NCI-H226 (cell line): ENCODE results near the gene ISYNA1.
A peak's percentile ranks its signal among the peaks of the same experiment; 100 is the strongest.

ENCODE experiments used
- DNase-seq: peaks from one replicate; pipeline ENCODE4 v3.0.0-alpha.2; 2015

ISYNA1 gene

GRCh38 chr19:18466354-18466753 is 28.4 kb upstream of the ISYNA1 start:
- no peak for DNase-seq

GRCh38 chr19:18465964-18466339 is 28.0 kb upstream of the ISYNA1 start:
- DNase-seq: no peak

GRCh38 chr19:18465214-18465963 is 27.5 kb upstream of the ISYNA1 start:
- DNase-seq: no peak

- DNase-seq: no peak
Measured at GRCh38 chr19:18464646-18465045, 26.7 kb upstream of the ISYNA1 start.

- no peak for DNase-seq
Measured at GRCh38 chr19:18461471-18461870, 23.5 kb upstream of the ISYNA1 start.

GRCh38 chr19:18460900-18461299 is 23.0 kb upstream of the ISYNA1 start:
- DNase-seq: peak; percentile 47

- no peak for DNase-seq
Measured at GRCh38 chr19:18457483-18458331, 19.8 kb upstream of the ISYNA1 start.

- no peak for DNase-seq
Measured at GRCh38 chr19:18456974-18457373, 19.0 kb upstream of the ISYNA1 start.

GRCh38 chr19:18456279-18456678 is 18.3 kb upstream of the ISYNA1 start:
- no peak for DNase-seq

- DNase-seq: no peak
Measured at GRCh38 chr19:18453269-18454024, 15.5 kb upstream of the ISYNA1 start.

GRCh38 chr19:18452386-18452785 is 14.5 kb upstream of the ISYNA1 start:
- DNase-seq: no peak

- peak; percentile 36 for DNase-seq
Measured at GRCh38 chr19:18450931-18451836, 13.3 kb upstream of the ISYNA1 start.

- no peak for DNase-seq
Measured at GRCh38 chr19:18450021-18450930, 12.3 kb upstream of the ISYNA1 start.

- DNase-seq: no peak
Measured at GRCh38 chr19:18449552-18449951, 11.6 kb upstream of the ISYNA1 start.

GRCh38 chr19:18446811-18447359 is 9.0 kb upstream of the ISYNA1 start:
- no peak for DNase-seq

- peak; percentile 47 for DNase-seq
Measured at GRCh38 chr19:18446145-18446810, 8.3 kb upstream of the ISYNA1 start.

- DNase-seq: no peak
Measured at GRCh38 chr19:18445262-18445948, 7.5 kb upstream of the ISYNA1 start.

- DNase-seq: no peak
Measured at GRCh38 chr19:18444513-18444912, 6.6 kb upstream of the ISYNA1 start.

- DNase-seq: no peak
Measured at GRCh38 chr19:18443831-18444230, 5.9 kb upstream of the ISYNA1 start.

- no peak for DNase-seq
Measured at GRCh38 chr19:18443406-18443805, 5.5 kb upstream of the ISYNA1 start.
